ENCODE measurements around the gene FNTB. TPM values are rescaled to one million over a fixed set of nuclear protein-coding genes. Genes with fewer than 3 reads are reported as not detected.

FNTB gene
- total and polyA plus RNA-seq, 2 donors (not counting 3 experiments of a cell fraction or from before 2014, with no cell fraction given), result 21.0 to 21.6 TPM

- CTCF ChIA-PET, result interaction anchor here (1.5 kb wide), 1 partner anchor 38 kb away, joined by 4 read pairs; no protein-coding TSS in a partner anchor
- FAIRE-seq, result peak; percentile 4
- intact Hi-C loops (cut with micrococcal nuclease), result no loop called here
Observed at GRCh38 chr14:65057695-65058094, 71.0 kb downstream of the FNTB start.

More at GRCh38 chr14:65057695-65058094, 71.0 kb downstream of the FNTB start:
- peaks cover 6 to 17% of the 10 kb centered on the region in 2 experiments for H3K36me3 ChIP-seq (ENCODE audit: control insufficient read depth in 2 of 2, extremely low read depth in 1 of 2, insufficient read depth in 2 of 2, low read length in 2 of 2)
- BruUV-seq (replicated peaks), result no TSS peak
- no peak overlapping the region for H3K27ac ChIP-seq (ENCODE audit: insufficient read depth, low read depth, low read length)
- H3K9me1 ChIP-seq (replicated peaks; ENCODE audit: control insufficient read depth, extremely low read depth, insufficient read depth, low read length), result no peaks in the 10 kb centered on the region
- POLR2A ChIA-PET, result no interaction called here
- dilution Hi-C loops (cut with MboI; ENCODE audit: extremely low pct_ligation_motif_present, low sequenced_read_pairs), result no loop called here
- no peaks in the 10 kb centered on the region for H4K20me1 ChIP-seq (replicated peaks; ENCODE audit: control insufficient read depth, extremely low read depth, insufficient read depth, low read length)
- H3K9ac ChIP-seq (replicated peaks; ENCODE audit: extremely low read depth, insufficient read depth, low read length), result no peak overlapping the region
- no peak overlapping the region for H3K4me3 ChIP-seq (replicated peaks in 1 of 3; ENCODE audit: insufficient read depth in 1 of 3, low read depth in 1 of 3, low read length in 3 of 3)
- H3K9me3 ChIP-seq (replicated peaks; ENCODE audit: control insufficient read depth, insufficient read depth, low read length), result no peaks in the 10 kb centered on the region
- H3K79me2 ChIP-seq (ENCODE audit: control insufficient read depth, insufficient read depth, low read length), result no peaks in the 10 kb centered on the region
- no peak overlapping the region for H3K4me2 ChIP-seq (ENCODE audit: insufficient read depth, low read length)
- H3K27me3 ChIP-seq (ENCODE audit: control insufficient read depth in 2 of 2, insufficient read depth in 2 of 2, low read length in 2 of 2), result no peaks in the 10 kb centered on the region
- peaks cover 3% of the 10 kb centered on the region for H3K4me1 ChIP-seq (ENCODE audit: control insufficient read depth, extremely low read depth, insufficient read depth, low read length)
- no peak for DNase-seq (ENCODE audit: low read depth, low spot score)
- TF ChIP-seq EZH2 (IDR thresholded peaks at IDR 0.05; ENCODE audit: borderline replicate concordance, low read depth, low read length, severe bottlenecking), result no peak
- TF ChIP-seq FOS (IDR thresholded peaks at IDR 0.05; ENCODE audit: borderline replicate concordance, insufficient read depth, low read length), result no peak
- no peak for TF ChIP-seq POLR2A (IDR thresholded peaks at IDR 0.05; ENCODE audit: low read depth, low read length)
- no peak for TF ChIP-seq CTCF (IDR thresholded peaks at IDR 0.05; ENCODE audit: extremely low read depth in 1 of 2, insufficient read depth in 1 of 2, low read depth in 1 of 2, low read length in 2 of 2)
- TF ChIP-seq JUN (IDR thresholded peaks at IDR 0.05; ENCODE audit: borderline replicate concordance, insufficient read depth, insufficient read length, low read depth), result no peak
- TF ChIP-seq MYC (IDR thresholded peaks at IDR 0.05; ENCODE audit: low read depth, low read length), result no peak
- TF ChIP-seq GATA2 (IDR thresholded peaks at IDR 0.05; ENCODE audit: insufficient read depth, insufficient read length, low read depth, low read length), result no peak
- no peak for TF ChIP-seq POLR2AphosphoS5 (IDR thresholded peaks at IDR 0.05; ENCODE audit: insufficient read depth, low read depth, low read length)
- TF ChIP-seq MAX (IDR thresholded peaks at IDR 0.05; ENCODE audit: insufficient read depth, insufficient read length), result no peak
- no peak overlapping the region for H2AFZ ChIP-seq (ENCODE audit: low read depth, low read length)

Data from endothelial cell of umbilical vein (primary cell).